ENCODE measurements around the gene RPL37. TPM values are rescaled to one million over a fixed set of nuclear protein-coding genes. Genes with fewer than 3 reads are reported as not detected.
"Not testable (repeated sequence)": the region's sequence is repeated elsewhere in the genome, so short reads cannot be mapped to it uniquely, and the experiment has no call there.

Gene RPL37
- 100 to 1,000 TPM; 828 to 833 TPM for total RNA-seq
- long read RNA-seq, full-length matches to known transcripts, result 40 of 48 reads
- long read RNA-seq, partial matches to known transcripts, result 3 of 48 reads
- long read RNA-seq, other reads (novel, unspliced or antisense), result 5 of 48 reads

- ATAC-seq (peak; percentile 99), DNase-seq (peak; percentile 95 to 97)
- intact Hi-C loops (cut with DNase I, micrococcal nuclease), result loop anchor here in 1 of 2 donors (5.0 kb wide), 1 partner anchor 78 kb away; the partner anchor contains the start of gene TTC33
Measured at GRCh38 chr5:40834849-40835787, at the start of gene RPL37. TSS of gene RPL37 (minus strand) at chr5:40835222. CDS start at chr5:40835185, 37 bp downstream.

- DNase-seq; ATAC-seq; intact Hi-C loops (cut with DNase I, micrococcal nuclease): not testable (repeated sequence)
Measured at GRCh38 chr5:40883051-40883450, 48.0 kb upstream of the RPL37 start.

- intact Hi-C loops (cut with DNase I, micrococcal nuclease), result no loop called here
- no peak for DNase-seq
- ATAC-seq, result no peak
Measured at GRCh38 chr5:40882291-40882690, 47.3 kb upstream of the RPL37 start.

GRCh38 chr5:40879163-40879942 is 44.3 kb upstream of the RPL37 start:
- intact Hi-C loops (cut with DNase I, micrococcal nuclease), result loop anchor here in 1 of 2 donors (10.0 kb wide), 2 partner anchors 125 to 1305 kb away; partner anchors contain the start of gene TTC33
- ATAC-seq (no peak), DNase-seq (no peak)

GRCh38 chr5:40877371-40877988 is 42.5 kb upstream of the RPL37 start:
- ATAC-seq (peak; percentile 29), DNase-seq (no peak)
- intact Hi-C loops (cut with DNase I, micrococcal nuclease), result loop anchor here in 1 of 2 donors (10.0 kb wide), 2 partner anchors 123 to 1303 kb away; partner anchors contain the start of gene TTC33

GRCh38 chr5:40875958-40876357 is 40.9 kb upstream of the RPL37 start:
- intact Hi-C loops (cut with DNase I, micrococcal nuclease), result loop anchor here in 1 of 2 donors (10.0 kb wide), 2 partner anchors 121 to 1301 kb away; partner anchors contain the start of gene TTC33
- no peak for DNase-seq
- ATAC-seq, result no peak

- DNase-seq (no peak), ATAC-seq (no peak)
- intact Hi-C loops (cut with DNase I, micrococcal nuclease), result loop anchor here in 1 of 2 donors (10.0 kb wide), 2 partner anchors 119 to 1299 kb away; partner anchors contain the start of gene TTC33
Measured at GRCh38 chr5:40873286-40873880, 38.4 kb upstream of the RPL37 start.

GRCh38 chr5:40872253-40872652 is 37.2 kb upstream of the RPL37 start:
- not testable (repeated sequence) for DNase-seq, ATAC-seq
- intact Hi-C loops (cut with DNase I, micrococcal nuclease), result loop anchor here in 1 of 2 donors (10.0 kb wide), 2 partner anchors 117 to 1297 kb away; partner anchors contain the start of gene TTC33

GRCh38 chr5:40871177-40871576 is 36.2 kb upstream of the RPL37 start:
- no peak for DNase-seq
- ATAC-seq, result no peak
- intact Hi-C loops (cut with DNase I, micrococcal nuclease), result loop anchor here in 1 of 2 donors (10.0 kb wide), 2 partner anchors 116 to 1296 kb away; partner anchors contain the start of gene TTC33

- DNase-seq, result no peak
- intact Hi-C loops (cut with DNase I, micrococcal nuclease), result no loop called here
- ATAC-seq, result no peak
Measured at GRCh38 chr5:40869384-40869783, 34.4 kb upstream of the RPL37 start.

GRCh38 chr5:40866844-40867243 is 31.8 kb upstream of the RPL37 start:
- no peak for DNase-seq
- no peak for ATAC-seq
- intact Hi-C loops (cut with DNase I, micrococcal nuclease), result no loop called here

- intact Hi-C loops (cut with DNase I, micrococcal nuclease); ATAC-seq; DNase-seq: not testable (repeated sequence)
Measured at GRCh38 chr5:40865004-40865403, 30.0 kb upstream of the RPL37 start.

- DNase-seq (no peak), ATAC-seq (no peak)
- intact Hi-C loops (cut with DNase I, micrococcal nuclease), result no loop called here
Measured at GRCh38 chr5:40860711-40861110, 25.7 kb upstream of the RPL37 start.

- DNase-seq (no peak), ATAC-seq (no peak)
- intact Hi-C loops (cut with DNase I, micrococcal nuclease), result no loop called here
Measured at GRCh38 chr5:40853632-40854192, 18.7 kb upstream of the RPL37 start.

GRCh38 chr5:40847525-40847924 is 12.5 kb upstream of the RPL37 start:
- DNase-seq (no peak), ATAC-seq (no peak)
- intact Hi-C loops (cut with DNase I, micrococcal nuclease), result no loop called here

GRCh38 chr5:40846371-40846770 is 11.3 kb upstream of the RPL37 start:
- ATAC-seq, result no peak
- intact Hi-C loops (cut with DNase I, micrococcal nuclease), result no loop called here

GRCh38 chr5:40844565-40844964 is 9.5 kb upstream of the RPL37 start:
- ATAC-seq (no peak), DNase-seq (no peak)
- intact Hi-C loops (cut with DNase I, micrococcal nuclease), result no loop called here

More at GRCh38 chr5:40846371-40846770, 11.3 kb upstream of the RPL37 start:
- no peak for DNase-seq

- ATAC-seq (no peak), DNase-seq (no peak)
- intact Hi-C loops (cut with DNase I, micrococcal nuclease), result no loop called here
Measured at GRCh38 chr5:40842351-40842750, 7.3 kb upstream of the RPL37 start.
